Fibroblast of mammary gland (primary cell): ENCODE data around the gene BAIAP2.

Experiments
- DNase-seq: peaks from one replicate; pipeline ENCODE4 v3.0.0-alpha.2; 2010; ENCODE audit warnings: low read depth
- H3K4me3 ChIP-seq: 2 replicates; pipeline ENCODE4 v1.5.1; 2011; ENCODE audit warnings: low read depth, mild to moderate bottlenecking, low read length, moderate library complexity; ENCODE audit not compliant: control insufficient read depth
- CTCF ChIP-seq: conservative IDR thresholded peaks from 2 replicates; pipeline ENCODE4 v1.5.1; 2011; ENCODE audit warnings: low read depth, low read length, inconsistent platforms; ENCODE audit not compliant: control insufficient read depth, insufficient read depth

Gene BAIAP2

GRCh38 chr17:81138083-81138482 is 103.1 kb downstream of the BAIAP2 start:
- no peak for DNase-seq
- TF ChIP-seq CTCF: no peak
- no peak overlapping the region for H3K4me3 ChIP-seq

- no peak for TF ChIP-seq CTCF
- H3K4me3 ChIP-seq: no peak overlapping the region
- no peak for DNase-seq
These were observed 103.5 kb downstream of the BAIAP2 start for GRCh38 chr17:81138500-81138899.

- DNase-seq: no peak
- no peak for TF ChIP-seq CTCF
- no peak overlapping the region for H3K4me3 ChIP-seq
These were observed 104.5 kb downstream of the BAIAP2 start for GRCh38 chr17:81139428-81139827.

GRCh38 chr17:81140018-81140417 is 105.1 kb downstream of the BAIAP2 start:
- no peak for TF ChIP-seq CTCF
- H3K4me3 ChIP-seq: no peak overlapping the region

GRCh38 chr17:81140695-81141094 is 105.7 kb downstream of the BAIAP2 start:
- no peak overlapping the region for H3K4me3 ChIP-seq
- no peak for DNase-seq
- no peak for TF ChIP-seq CTCF

More at GRCh38 chr17:81140018-81140417, 105.1 kb downstream of the BAIAP2 start:
- DNase-seq: no peak

GRCh38 chr17:81142301-81143199 is 107.6 kb downstream of the BAIAP2 start:
- peak; percentile 70 for DNase-seq
- no peak overlapping the region for H3K4me3 ChIP-seq
- TF ChIP-seq CTCF: peak; percentile 66

- no peak overlapping the region for H3K4me3 ChIP-seq
- DNase-seq: no peak
- no peak for TF ChIP-seq CTCF
These were observed 108.2 kb downstream of the BAIAP2 start for GRCh38 chr17:81143200-81143527.
